ENCODE results near the gene SAT2. TPM values are rescaled to one million over a fixed set of nuclear protein-coding genes. Genes with fewer than 3 reads are reported as not detected.

The SAT2 gene
- total and polyA plus RNA-seq, 10 of the 15 experiments (the other 5 are each of a cell fraction or from before 2014, with no cell fraction given) = 14.6 to 44.0 (median 27.9) TPM

DNA sequence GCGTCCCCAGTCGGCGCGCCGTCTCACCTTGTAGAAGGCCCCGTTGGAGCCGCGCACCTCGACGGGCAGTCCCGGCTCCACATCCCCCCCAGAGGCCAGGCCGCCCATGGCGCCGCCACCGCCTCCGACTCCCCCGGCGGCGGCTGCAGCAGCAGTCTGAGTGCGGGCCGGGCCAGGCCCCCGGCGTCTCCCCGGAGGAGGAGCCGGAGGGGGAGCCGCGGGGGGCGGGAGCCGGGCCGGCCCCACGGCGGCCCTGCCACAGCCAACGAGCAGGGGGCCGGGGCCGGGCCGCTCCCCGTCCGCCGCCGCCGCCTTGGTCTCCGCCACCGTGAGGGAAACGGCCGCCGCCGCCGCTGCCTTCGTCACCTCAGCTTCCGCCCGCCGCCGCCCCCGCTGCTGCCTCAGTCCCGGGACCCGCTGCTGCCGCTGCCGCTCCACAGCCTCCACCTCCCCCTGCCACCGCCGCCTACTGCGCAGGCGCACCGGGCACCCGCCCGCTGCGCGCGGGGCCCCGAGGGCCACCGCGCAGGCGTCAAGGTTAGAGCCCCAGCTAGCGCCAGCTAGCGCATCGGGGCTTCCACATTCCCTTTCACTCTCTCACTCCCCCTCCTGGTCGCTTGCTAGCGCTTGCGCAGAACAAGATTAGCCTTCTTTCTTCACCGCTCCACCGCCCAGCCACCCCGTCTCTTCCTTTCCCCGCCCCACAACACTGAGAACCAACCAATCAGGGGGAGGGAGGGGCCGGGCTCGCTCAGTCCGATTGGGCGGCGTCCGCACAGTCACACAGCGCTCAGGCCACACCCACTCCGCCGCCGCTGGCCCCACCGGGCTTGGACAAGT lies 13.0 kb downstream of the SAT2 start, which contains the start of gene FXR2 (continued):
- TF ChIP-seq, protein P1, sequence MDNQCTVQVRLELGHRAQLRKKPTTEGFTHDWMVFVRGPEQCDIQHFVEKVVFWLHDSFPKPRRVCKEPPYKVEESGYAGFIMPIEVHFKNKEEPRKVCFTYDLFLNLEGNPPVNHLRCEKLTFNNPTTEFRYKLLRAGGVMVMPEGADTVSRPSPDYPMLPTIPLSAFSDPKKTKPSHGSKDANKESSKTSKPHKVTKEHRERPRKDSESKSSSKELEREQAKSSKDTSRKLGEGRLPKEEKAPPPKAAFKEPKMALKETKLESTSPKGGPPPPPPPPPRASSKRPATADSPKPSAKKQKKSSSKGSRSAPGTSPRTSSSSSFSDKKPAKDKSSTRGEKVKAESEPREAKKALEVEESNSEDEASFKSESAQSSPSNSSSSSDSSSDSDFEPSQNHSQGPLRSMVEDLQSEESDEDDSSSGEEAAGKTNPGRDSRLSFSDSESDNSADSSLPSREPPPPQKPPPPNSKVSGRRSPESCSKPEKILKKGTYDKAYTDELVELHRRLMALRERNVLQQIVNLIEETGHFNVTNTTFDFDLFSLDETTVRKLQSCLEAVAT (IDR thresholded peaks at IDR 0.05) = no peak
- TF ChIP-seq EP300 (IDR thresholded peaks at IDR 0.05; ENCODE audit: borderline replicate concordance in 1 of 2, control insufficient read depth in 1 of 2, low read depth in 2 of 2, low read length in 2 of 2) = 0 out of 4 replicates have a peak, but pooled peaks of 1 of the 2 experiments have one; percentile 18
- TF ChIP-seq, protein P2, sequence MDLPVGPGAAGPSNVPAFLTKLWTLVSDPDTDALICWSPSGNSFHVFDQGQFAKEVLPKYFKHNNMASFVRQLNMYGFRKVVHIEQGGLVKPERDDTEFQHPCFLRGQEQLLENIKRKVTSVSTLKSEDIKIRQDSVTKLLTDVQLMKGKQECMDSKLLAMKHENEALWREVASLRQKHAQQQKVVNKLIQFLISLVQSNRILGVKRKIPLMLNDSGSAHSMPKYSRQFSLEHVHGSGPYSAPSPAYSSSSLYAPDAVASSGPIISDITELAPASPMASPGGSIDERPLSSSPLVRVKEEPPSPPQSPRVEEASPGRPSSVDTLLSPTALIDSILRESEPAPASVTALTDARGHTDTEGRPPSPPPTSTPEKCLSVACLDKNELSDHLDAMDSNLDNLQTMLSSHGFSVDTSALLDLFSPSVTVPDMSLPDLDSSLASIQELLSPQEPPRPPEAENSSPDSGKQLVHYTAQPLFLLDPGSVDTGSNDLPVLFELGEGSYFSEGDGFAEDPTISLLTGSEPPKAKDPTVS (IDR thresholded peaks at IDR 0.05; ENCODE audit: low read depth, low read length) = no peak

DNA sequence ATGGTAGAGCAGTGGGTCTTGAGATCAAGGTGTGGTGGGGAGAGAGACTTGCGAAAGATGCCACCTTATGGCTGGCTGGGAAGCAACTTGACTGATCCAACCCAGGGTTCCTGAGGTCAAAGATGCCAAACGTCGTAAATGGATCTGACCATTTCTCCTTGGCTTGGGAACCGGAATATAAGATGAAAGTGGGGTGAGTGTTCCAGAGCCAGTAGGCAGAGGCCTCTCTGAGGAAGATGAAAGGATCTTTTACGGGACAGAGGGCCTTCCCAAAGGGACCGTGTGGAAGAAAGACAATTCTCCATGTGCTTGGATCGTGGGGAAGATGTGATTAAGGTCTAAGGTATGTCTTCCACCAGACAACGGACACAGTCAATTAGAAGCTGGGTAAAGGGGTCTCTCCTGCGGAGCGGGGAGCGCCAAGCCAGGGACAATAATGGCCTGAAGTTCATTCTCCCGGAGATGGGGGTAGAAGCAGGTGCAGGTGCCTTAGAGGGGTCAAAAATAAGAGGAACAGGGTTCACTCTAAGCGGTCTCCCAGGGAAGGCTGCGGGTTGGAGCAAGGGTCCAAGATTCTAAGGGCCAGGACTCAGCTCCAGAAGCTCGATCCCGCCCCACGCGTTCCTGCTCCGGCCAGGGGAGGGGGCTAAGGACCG lies 13.7 kb downstream of the SAT2 start:
- H3K27me3 ChIP-seq (replicated peaks in 1 of 2; ENCODE audit: control insufficient read depth in 2 of 2, insufficient read depth in 2 of 2, low read length in 1 of 2) = no peaks in the 10 kb centered on the region
- WGBS (ENCODE audit: insufficient coverage, insufficient replicate concordance, low lambda C conversion rate, missing lambda C conversion rate) = 15% methylated on average over 20 of the region's 20 CpGs
- H4K20me1 ChIP-seq (ENCODE audit: control insufficient read depth, insufficient read depth) = no peaks in the 10 kb centered on the region; the same call in 1 of the 2 replicates
- intact Hi-C loops (cut with micrococcal nuclease; ENCODE audit: unreplicated experiment) = loop anchor here (5.0 kb wide), 1 partner anchor 73 kb away; the partner anchor contains the start of genes TP53 and WRAP53
- RAD21 ChIA-PET (ENCODE audit: unreplicated experiment) = interaction anchor here (1.1 to 2.4 kb wide), 5 partner anchors 13 to 278 kb away, joined by 3 to 21 read pairs (median 9); partner anchors contain the start of genes ACAP1, CD68, MPDU1 and SAT2
- peaks cover 4% of the 10 kb centered on the region; the same call in 1 of the 2 replicates for H3K4me1 ChIP-seq (ENCODE audit: control insufficient read depth, insufficient read depth, low read length)
- H2AFZ ChIP-seq (ENCODE audit: control insufficient read depth, low read depth, low read length) = no peak overlapping the region; the same call in none of the 2 replicates
- peaks cover 31% of the 10 kb centered on the region for H3K79me2 ChIP-seq (ENCODE audit: control insufficient read depth, insufficient read depth, low read length)
- CTCF ChIA-PET = interaction anchor here (0.6 to 3.6 kb wide), 9 partner anchors 11 to 317 kb away, joined by 3 to 22 read pairs (median 4); partner anchors contain the start of genes MPDU1, SAT2, TP53 and WRAP53
- in situ Hi-C loops (cut with MboI) = no loop called here
- ATAC-seq (no peak), FAIRE-seq (no peak), DNase-seq (ENCODE audit: low read depth, low spot score) (no peak)
- H3K27ac ChIP-seq (ENCODE audit: control insufficient read depth, insufficient read depth) = peak overlapping the region; percentile 81
- H3K4me2 ChIP-seq (ENCODE audit: control insufficient read depth, insufficient read depth) = peak overlapping the region; percentile 98
- SMC1A ChIA-PET (ENCODE audit: uncharacterized antibody, unreplicated experiment) = interaction anchor here (0.8 to 2.0 kb wide), 3 partner anchors 14 to 72 kb away, joined by 3 to 7 read pairs (median 4); partner anchors contain the start of gene SAT2
- H3K9me3 ChIP-seq (replicated peaks; ENCODE audit: control insufficient read depth, insufficient read depth, low read length) = no peaks in the 10 kb centered on the region
- BruUV-seq (replicated peaks) = TSS peak; percentile 56
- POLR2A ChIA-PET = interaction anchor here (0.6 to 3.6 kb wide), 6 partner anchors 14 to 73 kb away, joined by 3 to 35 read pairs (median 8); partner anchors contain the start of genes CD68, MPDU1, SAT2 and TNFSF13
- peak overlapping the region; percentile 83 for H3K4me3 ChIP-seq
- H3K36me3 ChIP-seq (ENCODE audit: control insufficient read depth in 2 of 2, insufficient read depth in 2 of 2, low read length in 1 of 2) = peaks cover 0 to 4% of the 10 kb centered on the region in 2 experiments; a peak in 1 of 4 replicates
- TF ChIP-seq, protein P3, sequence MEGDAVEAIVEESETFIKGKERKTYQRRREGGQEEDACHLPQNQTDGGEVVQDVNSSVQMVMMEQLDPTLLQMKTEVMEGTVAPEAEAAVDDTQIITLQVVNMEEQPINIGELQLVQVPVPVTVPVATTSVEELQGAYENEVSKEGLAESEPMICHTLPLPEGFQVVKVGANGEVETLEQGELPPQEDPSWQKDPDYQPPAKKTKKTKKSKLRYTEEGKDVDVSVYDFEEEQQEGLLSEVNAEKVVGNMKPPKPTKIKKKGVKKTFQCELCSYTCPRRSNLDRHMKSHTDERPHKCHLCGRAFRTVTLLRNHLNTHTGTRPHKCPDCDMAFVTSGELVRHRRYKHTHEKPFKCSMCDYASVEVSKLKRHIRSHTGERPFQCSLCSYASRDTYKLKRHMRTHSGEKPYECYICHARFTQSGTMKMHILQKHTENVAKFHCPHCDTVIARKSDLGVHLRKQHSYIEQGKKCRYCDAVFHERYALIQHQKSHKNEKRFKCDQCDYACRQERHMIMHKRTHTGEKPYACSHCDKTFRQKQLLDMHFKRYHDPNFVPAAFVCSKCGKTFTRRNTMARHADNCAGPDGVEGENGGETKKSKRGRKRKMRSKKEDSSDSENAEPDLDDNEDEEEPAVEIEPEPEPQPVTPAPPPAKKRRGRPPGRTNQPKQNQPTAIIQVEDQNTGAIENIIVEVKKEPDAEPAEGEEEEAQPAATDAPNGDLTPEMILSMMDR (IDR thresholded peaks at IDR 0.05 in 2 of 3, conservative IDR thresholded peaks at IDR 0.05 in 1 of 3; ENCODE audit: control insufficient read depth in 2 of 3, extremely low read depth in 1 of 3, insufficient read depth in 1 of 3, low read depth in 3 of 3, low read length in 3 of 3) = peak in 2 of 3 experiments; percentile 10 to 18; a peak in 1 of 6 replicates
- TF ChIP-seq, protein P4, sequence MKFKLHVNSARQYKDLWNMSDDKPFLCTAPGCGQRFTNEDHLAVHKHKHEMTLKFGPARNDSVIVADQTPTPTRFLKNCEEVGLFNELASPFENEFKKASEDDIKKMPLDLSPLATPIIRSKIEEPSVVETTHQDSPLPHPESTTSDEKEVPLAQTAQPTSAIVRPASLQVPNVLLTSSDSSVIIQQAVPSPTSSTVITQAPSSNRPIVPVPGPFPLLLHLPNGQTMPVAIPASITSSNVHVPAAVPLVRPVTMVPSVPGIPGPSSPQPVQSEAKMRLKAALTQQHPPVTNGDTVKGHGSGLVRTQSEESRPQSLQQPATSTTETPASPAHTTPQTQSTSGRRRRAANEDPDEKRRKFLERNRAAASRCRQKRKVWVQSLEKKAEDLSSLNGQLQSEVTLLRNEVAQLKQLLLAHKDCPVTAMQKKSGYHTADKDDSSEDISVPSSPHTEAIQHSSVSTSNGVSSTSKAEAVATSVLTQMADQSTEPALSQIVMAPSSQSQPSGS (IDR thresholded peaks at IDR 0.05; ENCODE audit: low read length) = no peak
- peak overlapping the region; percentile 84 for H3K9ac ChIP-seq (ENCODE audit: control insufficient read depth, insufficient read depth, low read length)

Measured in GM12878 (cell line).